ENCODE measurements around the gene ODAD3.
"Not testable (repeated sequence)": the region's sequence is repeated elsewhere in the genome, so short reads cannot be mapped to it uniquely, and the experiment has no call there.

The ODAD3 gene

GRCh38 chr19:11458912-11459311 is 24.0 kb upstream of the ODAD3 start:
- DNase-seq: not testable (repeated sequence)

DNA sequence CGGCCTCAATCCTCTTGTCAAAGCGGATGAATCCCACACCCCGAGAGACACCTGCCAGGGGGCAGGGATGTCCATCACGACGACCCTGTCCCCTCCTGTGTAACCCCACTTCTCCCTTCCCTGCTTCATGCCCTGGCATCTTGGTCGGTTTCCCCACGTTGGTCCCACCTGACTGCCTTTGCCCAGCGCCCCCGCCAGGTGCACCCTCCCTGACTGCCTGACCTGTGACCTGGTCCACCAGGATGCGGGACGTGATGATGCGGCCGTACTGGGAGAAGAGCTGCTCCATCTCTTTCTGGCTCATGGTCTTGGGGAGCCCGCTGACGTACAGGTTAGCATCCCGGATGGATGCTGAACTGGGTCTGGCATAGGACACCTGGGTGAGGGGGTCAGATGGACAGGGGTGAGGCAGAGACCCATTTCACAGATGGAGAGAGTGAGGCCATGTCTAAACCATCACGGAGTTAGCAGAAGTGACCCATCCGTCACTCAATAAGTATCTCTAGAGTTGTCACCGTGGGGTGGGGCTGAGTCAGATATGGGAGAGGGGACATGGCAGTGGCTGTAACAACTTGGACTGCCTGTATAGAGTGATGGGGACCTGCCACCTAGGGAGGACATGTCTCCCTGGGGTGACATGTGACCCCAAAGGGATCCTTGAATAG is 23.4 kb upstream of the ODAD3 start:
- no peak for DNase-seq

- DNase-seq: no peak
Measured at GRCh38 chr19:11457831-11458230, 22.9 kb upstream of the ODAD3 start.

GRCh38 chr19:11457115-11457514 is 22.2 kb upstream of the ODAD3 start:
- no peak for DNase-seq

DNA sequence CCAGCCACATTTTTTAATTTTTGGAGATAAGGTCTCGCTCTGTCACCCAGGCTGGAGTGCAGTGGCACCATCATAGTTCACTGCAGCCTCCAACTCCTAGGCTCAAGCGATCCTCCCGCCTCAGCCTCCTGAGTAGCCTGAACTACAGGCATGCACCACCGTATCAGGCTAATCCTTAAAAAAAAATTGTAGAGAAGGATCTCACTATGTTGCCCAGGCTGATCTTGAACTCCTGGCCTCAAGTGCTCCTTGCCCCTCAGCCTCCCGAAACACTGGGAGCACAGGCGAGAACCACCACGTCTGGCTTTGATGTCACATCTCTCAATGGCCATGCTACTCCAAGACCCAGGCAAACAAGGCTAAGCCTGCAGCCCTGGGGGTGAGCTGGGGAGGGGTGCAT is 21.7 kb upstream of the ODAD3 start:
- no peak for DNase-seq

DNA sequence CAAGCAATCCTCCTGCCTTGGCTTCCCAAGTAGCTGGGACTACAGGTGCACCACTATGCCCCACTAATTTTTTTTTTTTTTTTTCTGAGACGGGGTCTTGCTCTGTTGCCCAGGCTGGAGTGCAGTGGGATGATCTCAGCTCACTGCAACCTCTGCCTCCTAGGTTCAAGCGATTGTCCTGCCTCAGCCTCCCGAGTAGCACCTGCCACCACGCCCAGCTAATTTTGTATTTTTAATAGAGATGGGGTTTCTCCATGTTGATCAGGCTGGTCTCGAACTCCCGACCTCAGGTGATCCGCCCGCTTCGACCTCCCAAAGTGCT is 20.3 kb upstream of the ODAD3 start:
- DNase-seq: not testable (repeated sequence)

DNA sequence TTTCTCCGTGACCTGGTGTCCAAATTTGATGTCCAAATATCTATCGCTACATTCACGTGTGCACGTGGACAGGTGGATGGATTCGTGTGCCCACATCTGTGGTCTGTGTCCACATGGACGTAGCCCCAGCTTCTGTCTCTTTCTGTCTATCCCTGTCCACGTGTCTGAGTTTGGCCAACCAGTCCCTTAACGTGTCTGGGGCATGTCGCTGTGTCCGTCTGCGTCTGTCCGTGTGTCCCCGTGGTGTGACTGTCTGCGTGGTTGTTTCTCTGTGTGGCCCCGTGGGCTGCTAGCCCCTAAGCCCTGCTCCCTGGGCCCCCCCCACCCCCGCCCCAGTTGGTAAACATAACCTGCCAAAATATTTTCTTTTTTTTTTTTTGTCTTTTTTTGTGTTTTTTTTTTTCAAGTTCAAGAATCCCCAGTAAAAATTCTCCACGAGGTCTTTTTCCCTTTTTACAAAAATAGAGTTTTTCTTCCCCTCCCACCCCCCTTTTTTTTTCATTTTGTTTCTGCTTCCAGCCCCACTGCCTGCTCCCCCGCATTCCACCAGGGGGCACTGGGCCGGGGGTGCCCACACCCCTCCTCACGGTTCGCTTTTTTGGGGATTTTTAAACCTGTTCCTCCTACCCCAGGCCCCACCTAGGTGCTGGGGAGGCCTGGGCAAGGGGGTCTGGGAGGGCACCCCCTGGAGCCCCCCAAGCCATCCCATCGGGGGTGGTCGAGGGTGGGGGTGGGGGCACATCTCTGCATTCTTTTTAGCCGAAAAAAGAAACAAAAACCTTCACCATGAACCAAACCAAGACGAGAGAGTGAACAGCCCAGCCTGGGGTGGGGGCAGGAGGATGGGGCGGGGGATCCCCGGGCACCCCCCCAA is 18.8 kb upstream of the ODAD3 start:
- DNase-seq: no peak

GRCh38 chr19:11452620-11453310 is 17.8 kb upstream of the ODAD3 start:
- DNase-seq: no peak

DNA sequence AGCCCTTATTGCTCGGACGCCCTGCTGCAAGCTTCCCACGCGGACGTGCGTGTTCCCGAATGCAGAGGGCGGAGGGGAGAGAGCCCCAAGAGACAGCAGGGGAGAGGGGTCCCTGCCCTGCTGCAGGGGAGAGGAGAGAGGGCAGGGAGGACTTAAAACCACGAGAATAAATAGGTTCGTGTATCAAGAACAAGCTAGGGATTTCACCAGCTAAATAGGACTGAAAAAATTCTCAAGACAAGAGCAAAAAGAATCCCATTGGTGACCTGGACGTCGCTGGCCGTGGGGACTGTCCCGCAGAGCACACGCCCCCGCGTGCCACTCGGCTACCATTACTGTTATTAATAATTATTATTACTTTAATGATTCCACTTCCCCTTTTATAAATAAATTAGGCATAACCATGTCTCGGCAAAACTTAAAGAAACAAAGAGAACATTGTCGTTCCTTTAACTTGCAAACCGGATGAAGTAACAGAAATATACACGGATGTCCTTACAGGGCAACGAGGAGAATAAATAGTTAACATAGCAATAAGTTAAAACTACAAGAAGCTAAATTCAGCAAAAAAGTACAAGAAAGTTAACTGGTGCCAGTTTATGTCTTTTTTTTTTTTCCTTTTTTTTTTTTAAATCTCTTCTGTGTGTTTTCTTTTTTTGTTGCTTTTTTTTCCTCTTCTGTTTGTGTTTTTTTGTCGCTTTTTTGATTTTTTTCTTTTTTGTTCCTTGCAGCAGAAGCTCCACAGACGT is 17.1 kb upstream of the ODAD3 start:
- DNase-seq: no peak

- DNase-seq: no peak
Measured at GRCh38 chr19:11451327-11451870, 16.5 kb upstream of the ODAD3 start.

GRCh38 chr19:11450570-11451326 is 15.8 kb upstream of the ODAD3 start:
- DNase-seq: no peak

- no peak for DNase-seq
Measured at GRCh38 chr19:11448923-11449554, 14.1 kb upstream of the ODAD3 start.

GRCh38 chr19:11448410-11448809 is 13.5 kb upstream of the ODAD3 start:
- DNase-seq: no peak

DNA sequence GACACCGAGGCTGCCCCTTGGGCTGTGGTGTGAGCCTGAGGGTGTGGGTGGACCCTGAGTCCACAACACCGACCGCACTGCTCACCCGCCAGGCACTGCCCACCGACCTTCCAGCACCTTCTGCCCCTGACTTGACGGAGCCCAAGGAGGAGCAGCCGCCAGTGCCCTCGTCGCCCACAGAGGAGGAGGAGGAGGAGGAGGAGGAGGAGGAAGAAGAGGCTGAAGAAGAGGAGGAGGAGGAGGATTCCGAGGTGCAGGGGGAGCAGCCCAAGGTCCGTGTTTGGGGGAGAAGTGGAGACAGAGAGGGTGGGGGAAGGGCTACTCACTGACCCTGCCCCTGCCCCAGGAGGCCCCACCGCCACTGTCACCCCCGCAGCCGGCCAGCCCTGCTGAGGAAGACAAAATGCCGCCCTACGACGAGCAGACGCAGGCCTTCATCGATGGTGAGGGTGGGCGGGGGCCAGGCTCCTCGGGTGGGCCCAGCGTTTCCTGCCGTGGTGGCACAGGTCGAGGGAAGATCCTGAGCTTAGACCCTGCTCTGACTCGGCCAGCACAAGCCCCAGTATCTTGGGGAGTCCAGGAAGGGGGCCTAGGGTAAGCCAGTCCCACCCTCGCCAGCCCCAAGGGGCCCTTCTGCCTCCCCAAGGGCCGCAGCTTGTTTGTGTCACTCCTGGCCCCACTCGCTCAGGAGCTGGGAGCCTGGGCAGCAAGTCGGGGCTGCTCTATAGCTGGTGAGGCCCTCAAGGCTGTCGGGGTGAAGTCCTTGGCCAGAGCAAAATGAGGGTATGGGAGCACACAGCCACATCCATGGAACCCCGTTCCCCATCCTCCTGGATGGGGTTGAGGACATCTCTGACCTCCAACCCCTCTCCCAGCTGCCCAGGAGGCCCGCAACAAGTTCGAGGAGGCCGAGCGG is 12.7 kb upstream of the ODAD3 start:
- DNase-seq: no peak

GRCh38 chr19:11446652-11447301 is 11.9 kb upstream of the ODAD3 start:
- DNase-seq: no peak

DNA sequence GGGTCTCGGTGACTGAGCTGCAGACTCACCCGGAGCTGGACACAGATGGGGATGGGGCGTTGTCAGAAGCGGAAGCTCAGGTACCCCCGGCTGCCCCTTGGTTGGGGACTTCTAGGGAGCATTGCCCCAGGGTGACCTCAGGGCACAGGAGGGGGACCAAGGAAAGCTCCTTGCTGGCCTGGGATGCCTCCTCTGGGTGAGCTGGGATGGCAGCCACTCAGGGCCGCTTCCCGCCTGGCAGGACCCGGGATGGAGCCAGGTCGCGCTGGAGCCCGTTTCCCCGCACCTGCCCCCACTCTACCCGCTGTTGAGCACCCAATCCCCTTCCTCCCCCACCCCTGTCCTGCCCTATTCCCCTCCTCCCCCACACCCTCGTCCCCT is 11.3 kb upstream of the ODAD3 start:
- no peak for DNase-seq

DNA sequence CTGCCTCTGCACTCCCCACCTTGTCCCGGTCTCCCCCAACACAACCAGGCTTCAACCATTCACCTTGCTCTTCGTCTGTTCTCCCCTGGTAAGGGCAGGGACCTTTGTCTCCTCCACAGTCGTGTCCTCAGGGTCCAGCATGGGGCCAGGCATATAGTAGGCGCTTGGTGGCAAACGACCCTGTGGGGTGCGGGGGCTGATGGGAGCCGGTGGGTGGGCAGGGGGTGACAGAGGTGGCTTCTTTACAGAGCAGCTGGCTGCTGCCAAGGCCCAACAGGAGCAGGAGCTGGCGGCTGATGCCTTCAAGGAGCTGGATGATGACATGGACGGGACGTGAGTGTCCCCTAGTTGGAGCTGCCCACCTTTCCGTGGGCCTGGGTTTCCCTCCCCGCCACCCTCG is 10.2 kb upstream of the ODAD3 start:
- no peak for DNase-seq

DNA sequence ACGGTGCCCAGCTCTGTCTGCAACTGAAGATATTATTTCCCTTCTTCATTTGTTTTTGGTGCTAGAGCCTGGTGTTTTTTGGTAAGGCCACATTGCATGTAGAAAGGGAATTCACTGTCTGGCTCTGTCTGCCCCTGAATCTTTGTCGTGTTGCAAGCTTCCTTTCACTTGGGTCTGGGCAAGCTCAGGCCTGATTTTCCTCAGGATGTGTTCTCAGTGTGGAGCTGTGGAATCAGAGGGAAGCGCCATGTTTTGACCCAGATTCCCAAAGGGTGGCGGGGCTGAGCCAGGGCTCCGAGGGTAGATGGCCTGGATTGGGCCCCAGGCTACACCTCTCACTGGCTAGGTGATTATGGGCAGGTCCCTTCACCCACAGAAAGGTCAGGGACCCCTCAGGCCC is 9.1 kb upstream of the ODAD3 start:
- no peak for DNase-seq

DNA sequence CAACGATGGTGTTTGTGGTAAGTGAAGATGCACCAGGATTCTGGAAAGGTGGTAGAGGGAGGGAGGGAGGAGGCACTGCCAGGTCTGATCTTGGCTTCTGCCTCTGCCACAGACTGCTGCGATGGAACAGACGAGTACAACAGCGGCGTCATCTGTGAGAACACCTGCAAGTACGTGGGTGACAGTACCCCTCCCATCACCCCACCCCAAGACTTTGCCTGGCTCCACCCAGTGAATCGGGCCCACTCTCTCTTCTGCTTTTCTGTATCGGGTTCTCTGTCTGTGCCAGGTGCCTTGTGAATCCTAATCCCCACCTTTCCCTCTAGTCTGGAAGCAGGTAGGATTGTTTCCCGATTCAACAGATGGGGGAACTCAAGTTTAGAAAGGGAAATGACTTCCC is 3.0 kb upstream of the ODAD3 start:
- no peak for DNase-seq

DNA sequence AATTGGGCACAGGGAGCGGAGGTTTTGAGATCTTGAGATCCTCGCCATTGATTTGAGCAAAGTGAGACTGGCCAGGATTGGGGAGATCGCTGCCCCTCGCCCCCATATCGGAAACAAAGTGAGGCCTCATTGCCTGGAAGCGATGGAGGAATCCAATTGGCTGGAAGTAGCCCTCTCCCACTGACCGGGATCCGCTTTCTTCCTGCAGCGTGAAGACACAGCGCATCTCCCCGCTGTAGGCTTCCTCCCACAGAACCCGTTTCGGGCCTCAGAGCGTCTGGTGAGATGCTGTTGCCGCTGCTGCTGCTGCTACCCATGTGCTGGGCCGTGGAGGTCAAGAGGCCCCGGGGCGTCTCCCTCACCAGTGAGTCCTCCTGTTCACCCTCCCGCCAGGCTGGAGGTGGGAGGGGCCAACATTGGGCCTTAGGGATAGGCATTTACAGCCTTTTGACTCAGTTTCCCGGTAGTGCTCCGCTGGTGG is 952 bp upstream of the ODAD3 start:
- DNase-seq: no peak

All from NCI-H345 (cell line).